HG03439 (cell line): ENCODE data around the gene COX8C.
"Not testable (repeated sequence)": the region's sequence is repeated elsewhere in the genome, so short reads cannot be mapped to it uniquely, and the experiment has no call there.

Experiments
- ATAC-seq: cut with Tn5 transposase; IDR thresholded peaks from one replicate; pipeline ENCODE4 v1.9.1; 2021; ENCODE audit warnings: mild to moderate bottlenecking, moderate library complexity; ENCODE audit not compliant: unreplicated experiment

The COX8C gene

GRCh38 chr14:93319958-93320357 is 27.0 kb upstream of the COX8C start:
- no peak for ATAC-seq

GRCh38 chr14:93320489-93320888 is 26.5 kb upstream of the COX8C start:
- ATAC-seq = no peak

GRCh38 chr14:93322929-93323599 is 23.9 kb upstream of the COX8C start:
- ATAC-seq = no peak

GRCh38 chr14:93323600-93324174 is 23.3 kb upstream of the COX8C start:
- ATAC-seq = no peak

GRCh38 chr14:93326196-93326595 is 20.8 kb upstream of the COX8C start:
- ATAC-seq = no peak

GRCh38 chr14:93328546-93328945 is 18.4 kb upstream of the COX8C start:
- ATAC-seq = no peak

- ATAC-seq = no peak
These were observed 16.9 kb upstream of the COX8C start for GRCh38 chr14:93329965-93330608.

- no peak for ATAC-seq
These were observed 16.4 kb upstream of the COX8C start for GRCh38 chr14:93330609-93331000.

- no peak for ATAC-seq
These were observed 15.8 kb upstream of the COX8C start for GRCh38 chr14:93331002-93331727.

GRCh38 chr14:93331728-93332396 is 15.1 kb upstream of the COX8C start:
- no peak for ATAC-seq

- ATAC-seq = peak; percentile 64
These were observed 14.6 kb upstream of the COX8C start for GRCh38 chr14:93332397-93332852.

- peak; percentile 83 for ATAC-seq
These were observed 13.9 kb upstream of the COX8C start, which contains the start of gene BTBD7 for GRCh38 chr14:93332853-93333630. Gene BTBD7, minus strand, starts transcription at chr14:93333036. Its CDS starts 36,985 bp downstream, at chr14:93296051.

- no peak for ATAC-seq
These were observed 13.3 kb upstream of the COX8C start for GRCh38 chr14:93333631-93334103.

GRCh38 chr14:93337143-93337753 is 9.7 kb upstream of the COX8C start:
- no peak for ATAC-seq

- ATAC-seq = no peak
These were observed 9.1 kb upstream of the COX8C start for GRCh38 chr14:93337884-93338283.

- no peak for ATAC-seq
These were observed 3.7 kb upstream of the COX8C start for GRCh38 chr14:93343266-93343665.

GRCh38 chr14:93343797-93344196 is 3.2 kb upstream of the COX8C start:
- ATAC-seq = no peak

- ATAC-seq = no peak
These were observed 868 bp downstream of the COX8C start for GRCh38 chr14:93347850-93348249.

- ATAC-seq = no peak
These were observed 1.3 kb downstream of the COX8C start for GRCh38 chr14:93348292-93348691.

- not testable (repeated sequence) for ATAC-seq
These were observed 7.9 kb downstream of the COX8C start for GRCh38 chr14:93354873-93355272.
